Right ventricle myocardium inferior (tissue), 1 donor: Measurements from ENCODE around the gene CAMTA1. TPM values are rescaled to one million over a fixed set of nuclear protein-coding genes. Genes with fewer than 3 reads are reported as not detected.
"Not testable (repeated sequence)": the region's sequence is repeated elsewhere in the genome, so short reads cannot be mapped to it uniquely, and the experiment has no call there.

Experiments used
- ATAC-seq: fragments of 200-7000 bp; cut with Tn5 transposase; one replicate; pipeline ENCODE4 v1.9.1; 2020; ENCODE audit warnings: mild to moderate bottlenecking, moderate library complexity
- DNase-seq: peaks from one replicate; pipeline ENCODE4 v3.0.0; 2021; ENCODE audit errors: missing footprints
- intact Hi-C: fragments of 100-400 bp; cut with DNase I; formaldehyde crosslinking; loops from one replicate; pipeline ENCODE4 v1.11.0; 2022
- total RNA-seq: library from RNA; stranded (reverse); fragmentation: NEBNext Ultra II Directional; extraction: Animal tissue kit (Norgen Biotek cat#: 25700); gene quantifications from one replicate; pipeline ENCODE4 v1.2.1, GENCODE V29; 2021
- donor health status: DM: no; HTN: yes; CAD: no; lungs with severe emphysema.

The CAMTA1 gene
- total RNA-seq, 1 donor from 2014 or later = 159 TPM

GRCh38 chr1:7326366-7326765 is 541.1 kb downstream of the CAMTA1 start:
- ATAC-seq (no peak), DNase-seq (no peak)
- intact Hi-C loops = no loop called here

- no peak for DNase-seq
- intact Hi-C loops = no loop called here
- ATAC-seq = no peak
Observed at GRCh38 chr1:7327849-7328248, 542.6 kb downstream of the CAMTA1 start.

GRCh38 chr1:7329868-7330615 is 544.8 kb downstream of the CAMTA1 start:
- no peak for ATAC-seq
- DNase-seq = no peak
- intact Hi-C loops = no loop called here

- DNase-seq, intact Hi-C loops, ATAC-seq: not testable (repeated sequence)
Observed at GRCh38 chr1:7330726-7331125, 545.5 kb downstream of the CAMTA1 start.

DNA sequence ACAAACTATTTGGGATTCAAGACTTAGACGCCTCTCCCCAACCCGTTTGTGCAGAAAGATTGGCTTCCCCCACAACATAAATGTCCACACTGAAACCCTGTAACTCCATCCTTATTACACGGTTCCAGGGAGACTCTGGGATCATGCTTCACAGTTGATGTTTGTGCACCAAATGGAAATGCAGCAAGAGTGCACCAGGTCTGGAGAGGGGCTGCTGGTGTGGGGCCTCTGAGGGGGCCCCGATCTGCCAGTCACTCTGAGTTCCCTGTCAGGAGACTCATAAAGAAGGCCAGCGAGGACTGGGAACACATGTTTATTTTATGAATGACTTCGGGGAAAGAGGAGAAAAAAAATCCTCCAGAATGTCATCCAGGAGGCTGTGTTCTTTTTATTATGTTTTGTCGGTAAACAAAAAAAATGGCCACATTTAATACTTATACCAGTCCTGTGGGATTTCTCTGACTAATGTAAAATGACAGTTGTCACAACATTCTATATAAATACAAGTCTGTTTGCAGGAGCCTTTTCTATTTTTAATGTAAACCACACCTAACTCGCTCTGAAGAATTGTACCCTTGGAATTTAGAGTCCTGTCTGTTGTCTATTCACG is 546.8 kb downstream of the CAMTA1 start:
- intact Hi-C loops = no loop called here
- DNase-seq = no peak
- no peak for ATAC-seq

- DNase-seq (no peak), ATAC-seq (no peak)
- intact Hi-C loops = no loop called here
Observed at GRCh38 chr1:7333094-7333493, 547.8 kb downstream of the CAMTA1 start.

DNA sequence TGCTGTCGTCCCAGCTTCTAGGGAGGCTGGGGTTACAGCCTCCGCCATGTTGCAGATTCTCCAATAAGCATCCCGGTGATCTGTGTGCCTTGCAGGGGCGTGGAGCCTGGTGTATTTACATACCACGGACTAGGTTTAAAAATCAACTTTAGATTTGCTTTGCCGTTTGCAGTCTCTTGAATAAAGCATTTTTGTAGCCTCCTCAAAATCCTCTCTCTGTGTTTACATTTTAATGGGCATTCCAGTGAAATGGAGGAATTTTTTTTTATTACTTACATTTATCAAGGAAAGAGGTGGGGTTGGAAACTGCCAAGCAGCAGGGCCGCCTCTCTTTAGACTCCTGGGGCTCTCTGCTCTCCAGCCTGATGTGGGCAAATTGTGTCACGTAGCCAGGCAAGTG is 548.4 kb downstream of the CAMTA1 start:
- no peak for ATAC-seq
- intact Hi-C loops = no loop called here
- no peak for DNase-seq

GRCh38 chr1:7334475-7335035 is 549.3 kb downstream of the CAMTA1 start:
- ATAC-seq (no peak), DNase-seq (no peak)
- intact Hi-C loops = no loop called here

DNA sequence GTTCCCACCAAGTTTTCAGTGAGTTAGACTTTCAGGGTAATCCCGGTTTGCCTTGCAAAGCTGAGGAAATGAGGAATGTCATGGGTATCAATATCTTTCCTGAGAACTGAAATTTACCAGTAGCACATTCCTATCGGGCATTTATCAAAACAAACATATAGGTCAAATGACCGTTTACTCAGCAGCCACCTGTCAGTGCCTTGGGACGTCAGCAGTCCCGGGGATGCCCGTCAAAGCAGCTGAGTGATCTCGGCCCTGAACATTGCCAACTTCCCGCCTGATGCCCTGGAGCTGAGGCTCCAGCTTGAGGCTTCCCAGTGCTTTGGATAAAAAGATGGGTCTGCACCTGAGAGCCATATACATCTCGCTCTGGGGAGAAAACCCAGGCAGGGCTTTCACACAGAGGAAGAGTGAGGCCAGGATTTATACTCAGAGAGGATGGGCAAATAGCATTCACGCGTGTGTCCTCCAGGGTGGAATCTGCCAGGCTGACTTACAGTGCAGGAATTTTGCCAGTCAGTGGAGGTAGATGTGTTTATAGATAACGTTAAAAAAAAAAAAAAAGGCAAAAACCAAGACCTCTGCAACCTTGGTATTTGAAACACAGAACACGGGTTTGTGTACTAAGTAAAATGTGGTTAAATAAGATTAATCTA is 550.1 kb downstream of the CAMTA1 start:
- ATAC-seq (no peak), DNase-seq (no peak)
- intact Hi-C loops = no loop called here

- intact Hi-C loops = no loop called here
- DNase-seq = no peak
- ATAC-seq = no peak
Observed at GRCh38 chr1:7338439-7338838, 553.2 kb downstream of the CAMTA1 start.

GRCh38 chr1:7339014-7339413 is 553.8 kb downstream of the CAMTA1 start:
- DNase-seq (no peak), ATAC-seq (no peak)
- intact Hi-C loops = no loop called here

- intact Hi-C loops = no loop called here
- ATAC-seq (no peak), DNase-seq (no peak)
Observed at GRCh38 chr1:7339953-7340352, 554.7 kb downstream of the CAMTA1 start.

GRCh38 chr1:7341145-7341905 is 556.1 kb downstream of the CAMTA1 start:
- intact Hi-C loops = no loop called here
- peak; percentile 53 for ATAC-seq
- DNase-seq = no peak

GRCh38 chr1:7343882-7344281 is 558.6 kb downstream of the CAMTA1 start:
- intact Hi-C loops = no loop called here
- DNase-seq = no peak
- no peak for ATAC-seq

- DNase-seq (no peak), ATAC-seq (no peak)
- intact Hi-C loops = no loop called here
Observed at GRCh38 chr1:7344299-7344698, 559.0 kb downstream of the CAMTA1 start.

- ATAC-seq = no peak
Observed at GRCh38 chr1:7345516-7345915, 560.3 kb downstream of the CAMTA1 start.

DNA sequence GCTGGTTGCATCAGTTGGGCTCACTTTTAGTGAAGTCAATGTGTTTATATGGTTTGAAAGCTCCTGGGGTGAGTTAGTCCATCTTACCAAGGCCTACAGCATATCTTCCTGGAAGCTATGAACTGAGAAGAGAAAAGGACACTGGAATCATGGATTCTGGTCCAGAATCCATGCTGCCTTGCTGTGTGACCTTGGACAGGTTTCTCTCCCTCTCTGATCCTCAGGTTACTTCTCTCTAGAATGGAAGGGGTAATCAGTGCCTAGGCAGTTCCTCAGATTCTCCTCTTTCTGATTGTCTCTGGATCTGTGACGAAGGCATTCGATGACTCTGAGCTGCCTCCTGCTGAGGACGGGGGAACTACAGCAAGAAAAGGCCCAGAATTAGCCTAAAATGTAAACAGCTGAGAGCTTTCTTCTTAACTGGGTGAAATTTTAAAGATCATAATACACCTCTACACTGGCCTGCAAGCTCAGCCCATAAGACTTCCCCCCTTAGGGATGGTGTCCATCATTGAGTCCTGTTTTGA is 560.9 kb downstream of the CAMTA1 start:
- DNase-seq (no peak), ATAC-seq (no peak)
- intact Hi-C loops = no loop called here

More at GRCh38 chr1:7345516-7345915, 560.3 kb downstream of the CAMTA1 start:
- no peak for DNase-seq
- intact Hi-C loops = no loop called here

DNA sequence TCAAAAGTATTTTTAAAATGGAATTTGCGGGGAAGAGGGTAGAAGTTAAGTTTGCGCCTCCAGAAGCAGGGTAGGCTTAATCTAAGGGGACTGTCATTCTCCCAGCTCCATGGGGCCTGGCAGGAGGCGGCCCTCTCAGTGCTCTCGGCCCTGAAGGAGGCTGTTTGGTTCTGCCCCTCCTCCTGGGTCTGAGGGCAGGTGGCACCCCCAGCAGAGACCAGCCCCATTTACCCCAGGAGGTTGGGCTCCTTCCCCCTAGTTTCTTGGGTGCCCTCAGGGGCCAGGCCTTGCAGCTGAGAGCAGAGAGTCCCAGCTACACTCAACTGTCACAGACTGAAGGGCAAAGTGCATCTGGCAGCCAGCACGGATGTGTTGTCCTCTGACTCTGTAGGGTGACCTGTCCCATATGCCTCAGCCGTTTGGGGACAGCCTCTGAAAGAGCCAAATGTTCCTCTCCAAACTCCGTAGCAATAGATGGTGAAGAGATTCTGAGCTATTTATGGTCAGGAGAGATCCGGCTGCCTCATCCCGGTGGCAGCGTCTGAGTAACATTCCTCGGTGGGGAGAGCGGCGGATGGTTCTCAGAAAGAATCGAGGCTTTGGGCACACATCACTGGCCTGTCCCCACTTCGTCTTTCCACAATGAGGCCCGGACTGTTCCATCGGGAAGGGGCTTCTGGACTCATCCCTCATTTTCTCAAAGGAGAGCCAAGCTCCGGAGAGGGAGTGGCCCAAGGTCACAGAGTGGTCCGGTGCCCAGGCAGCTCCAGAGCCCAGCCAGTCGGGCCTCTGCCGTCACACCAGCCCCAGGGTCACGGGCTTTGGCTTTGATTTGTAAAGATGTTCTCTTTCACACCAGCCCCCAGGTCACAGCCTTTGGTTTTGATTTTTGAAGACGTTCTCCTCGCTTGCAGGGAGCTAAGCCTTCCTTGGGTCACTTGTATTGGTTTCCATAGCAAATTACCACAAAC is 561.6 kb downstream of the CAMTA1 start:
- intact Hi-C loops = no loop called here
- peak; percentile 56 for ATAC-seq
- DNase-seq = no peak
